MM.1S (cell line): ENCODE measurements around the gene SRPK3.

Source experiments
- DNase-seq: peaks from one replicate; pipeline ENCODE4 v3.0.0-alpha.2; 2015
- H2AFZ ChIP-seq: fragments of 300-600 bp; sonication (generic); 2 replicates; pipeline ENCODE4 v1.6.0; 2016; ENCODE audit warnings: antibody characterized with exemption, low read length
- H3F3A ChIP-seq: fragments of 300-600 bp; sonication (generic); 2 replicates; pipeline ENCODE4 v1.6.1; 2016; ENCODE audit warnings: mild to moderate bottlenecking, antibody characterized with exemption, low read length, moderate library complexity, mixed read lengths; ENCODE audit not compliant: insufficient read depth
- H3K27ac ChIP-seq: fragments of 300-600 bp; sonication (generic); 2 replicates; pipeline ENCODE4 v1.5.1; 2016; ENCODE audit warnings: mild to moderate bottlenecking, low read length
- H3K27me3 ChIP-seq: fragments of 300-600 bp; sonication (generic); replicated peaks from 2 replicates; pipeline ENCODE4 v1.6.0; 2016; ENCODE audit warnings: low read length; ENCODE audit not compliant: insufficient read depth
- H3K36me3 ChIP-seq: fragments of 300-600 bp; sonication (generic); replicated peaks from 2 replicates; pipeline ENCODE4 v1.6.1; 2016; ENCODE audit warnings: mild to moderate bottlenecking, low read length, mixed read lengths; ENCODE audit not compliant: insufficient read depth
- H3K4me1 ChIP-seq: fragments of 300-600 bp; sonication (generic); 2 replicates; pipeline ENCODE4 v1.6.1; 2016; ENCODE audit warnings: low read length, mixed read lengths
- H3K4me2 ChIP-seq: fragments of 300-600 bp; sonication (generic); 2 replicates; pipeline ENCODE4 v1.6.0; 2016; ENCODE audit warnings: low read depth, low read length
- H3K4me3 ChIP-seq: fragments of 300-600 bp; sonication (generic); 2 replicates; pipeline ENCODE4 v1.5.1; 2016; ENCODE audit warnings: low read length, mixed read lengths
- H3K79me2 ChIP-seq: fragments of 300-600 bp; sonication (generic); 2 replicates; pipeline ENCODE4 v1.6.1; 2016; ENCODE audit warnings: mixed run types, low read length, mixed read lengths
- H3K9ac ChIP-seq: fragments of 300-600 bp; sonication (generic); 2 replicates; pipeline ENCODE4 v1.6.1; 2016; ENCODE audit warnings: low read length, mixed read lengths
- H3K9me2 ChIP-seq: fragments of 300-600 bp; sonication (generic); replicated peaks from 2 replicates; pipeline ENCODE4 v1.6.1; 2016; ENCODE audit warnings: mild to moderate bottlenecking, low read length, mixed read lengths; ENCODE audit not compliant: insufficient read depth
- H3K9me3 ChIP-seq: fragments of 300-600 bp; sonication (generic); replicated peaks from 2 replicates; pipeline ENCODE4 v1.6.1; 2016; ENCODE audit warnings: mild to moderate bottlenecking, low read length, mixed read lengths; ENCODE audit not compliant: insufficient read depth
- H4K20me1 ChIP-seq: fragments of 300-600 bp; sonication (generic); 2 replicates; pipeline ENCODE4 v1.6.1; 2016; ENCODE audit warnings: mild to moderate bottlenecking, low read length, moderate library complexity, mixed read lengths; ENCODE audit not compliant: insufficient read depth
- EZH2 ChIP-seq: fragments of 300-600 bp; sonication (generic); optimal IDR thresholded peaks from 2 replicates; pipeline ENCODE3; 2017; ENCODE audit warnings: low read depth, mild to moderate bottlenecking, antibody characterized with exemption, low read length, mixed read lengths
- EZH2phosphoT487 ChIP-seq: fragments of 300-600 bp; sonication (generic); IDR thresholded peaks from 2 replicates; pipeline ENCODE4 v1.6.1; 2018; ENCODE audit warnings: antibody characterized with exemption, low read length
- TF ChIP-seq, protein P1 (sequence below): fragments of 300-600 bp; sonication (generic); IDR thresholded peaks from 2 replicates; pipeline ENCODE4 v1.5.1; 2016; ENCODE audit warnings: antibody characterized with exemption, low read length, mixed read lengths

The SRPK3 gene

DNA sequence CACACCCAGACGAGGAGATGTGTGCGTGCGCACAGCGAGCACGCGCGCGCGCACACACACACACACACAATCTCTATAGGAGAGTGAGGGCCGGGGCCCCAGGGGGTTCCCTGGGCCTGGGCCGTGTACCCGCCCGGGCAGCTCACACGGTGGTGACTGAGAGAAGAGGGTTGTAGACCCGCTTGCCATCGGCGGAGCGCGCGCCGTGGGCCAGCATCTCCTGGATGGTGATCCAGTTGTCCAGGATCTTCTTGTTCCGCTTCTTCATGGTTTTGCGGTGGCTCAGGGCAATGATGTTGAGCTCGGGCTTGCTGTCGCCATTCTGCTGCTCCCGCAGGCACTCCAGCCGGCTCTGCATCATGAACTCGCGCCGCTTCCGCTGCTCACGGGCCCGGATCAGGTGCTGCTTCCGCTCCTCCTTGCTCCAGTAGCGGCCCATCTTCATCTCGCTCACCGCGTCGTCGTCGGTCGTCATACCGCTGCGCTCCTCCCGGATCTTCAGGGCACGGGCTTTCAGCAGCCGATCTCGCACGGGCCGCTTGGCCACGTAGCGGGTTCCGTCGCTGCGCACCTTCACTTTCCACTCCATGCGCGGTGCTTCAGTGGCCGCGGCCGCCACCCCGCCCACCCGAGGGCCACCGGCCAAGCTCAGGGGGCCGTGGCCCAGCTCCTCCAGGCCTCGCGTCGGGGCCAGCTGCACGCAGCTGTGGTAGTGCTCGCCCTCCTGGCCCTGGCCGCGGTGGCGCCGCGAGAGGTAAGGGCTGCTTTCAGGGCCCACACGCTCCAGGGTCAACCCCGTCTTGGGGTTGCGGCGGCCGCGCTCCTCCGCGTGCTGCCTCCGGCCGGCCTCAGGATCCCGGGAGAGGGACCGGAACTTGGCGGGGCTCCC is 22.6 kb downstream of the SRPK3 start:
- H4K20me1 ChIP-seq, result no peaks in the 10 kb centered on the region
- peaks cover 16% of the 10 kb centered on the region for H3K27me3 ChIP-seq
- H2AFZ ChIP-seq, result no peak overlapping the region
- H3F3A ChIP-seq, result no peaks in the 10 kb centered on the region
- no peak overlapping the region for H3K4me3 ChIP-seq
- H3K9ac ChIP-seq, result no peak overlapping the region
- H3K27ac ChIP-seq, result no peak overlapping the region
- H3K9me2 ChIP-seq, result no peaks in the 10 kb centered on the region
- H3K36me3 ChIP-seq, result no peaks in the 10 kb centered on the region
- TF ChIP-seq, protein P1, sequence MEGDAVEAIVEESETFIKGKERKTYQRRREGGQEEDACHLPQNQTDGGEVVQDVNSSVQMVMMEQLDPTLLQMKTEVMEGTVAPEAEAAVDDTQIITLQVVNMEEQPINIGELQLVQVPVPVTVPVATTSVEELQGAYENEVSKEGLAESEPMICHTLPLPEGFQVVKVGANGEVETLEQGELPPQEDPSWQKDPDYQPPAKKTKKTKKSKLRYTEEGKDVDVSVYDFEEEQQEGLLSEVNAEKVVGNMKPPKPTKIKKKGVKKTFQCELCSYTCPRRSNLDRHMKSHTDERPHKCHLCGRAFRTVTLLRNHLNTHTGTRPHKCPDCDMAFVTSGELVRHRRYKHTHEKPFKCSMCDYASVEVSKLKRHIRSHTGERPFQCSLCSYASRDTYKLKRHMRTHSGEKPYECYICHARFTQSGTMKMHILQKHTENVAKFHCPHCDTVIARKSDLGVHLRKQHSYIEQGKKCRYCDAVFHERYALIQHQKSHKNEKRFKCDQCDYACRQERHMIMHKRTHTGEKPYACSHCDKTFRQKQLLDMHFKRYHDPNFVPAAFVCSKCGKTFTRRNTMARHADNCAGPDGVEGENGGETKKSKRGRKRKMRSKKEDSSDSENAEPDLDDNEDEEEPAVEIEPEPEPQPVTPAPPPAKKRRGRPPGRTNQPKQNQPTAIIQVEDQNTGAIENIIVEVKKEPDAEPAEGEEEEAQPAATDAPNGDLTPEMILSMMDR, result no peak
- TF ChIP-seq EZH2phosphoT487, result no peak
- no peaks in the 10 kb centered on the region for H3K4me1 ChIP-seq
- no peak overlapping the region for H3K4me2 ChIP-seq
- DNase-seq, result no peak
- no peaks in the 10 kb centered on the region for H3K9me3 ChIP-seq
- H3K79me2 ChIP-seq, result no peaks in the 10 kb centered on the region

DNA sequence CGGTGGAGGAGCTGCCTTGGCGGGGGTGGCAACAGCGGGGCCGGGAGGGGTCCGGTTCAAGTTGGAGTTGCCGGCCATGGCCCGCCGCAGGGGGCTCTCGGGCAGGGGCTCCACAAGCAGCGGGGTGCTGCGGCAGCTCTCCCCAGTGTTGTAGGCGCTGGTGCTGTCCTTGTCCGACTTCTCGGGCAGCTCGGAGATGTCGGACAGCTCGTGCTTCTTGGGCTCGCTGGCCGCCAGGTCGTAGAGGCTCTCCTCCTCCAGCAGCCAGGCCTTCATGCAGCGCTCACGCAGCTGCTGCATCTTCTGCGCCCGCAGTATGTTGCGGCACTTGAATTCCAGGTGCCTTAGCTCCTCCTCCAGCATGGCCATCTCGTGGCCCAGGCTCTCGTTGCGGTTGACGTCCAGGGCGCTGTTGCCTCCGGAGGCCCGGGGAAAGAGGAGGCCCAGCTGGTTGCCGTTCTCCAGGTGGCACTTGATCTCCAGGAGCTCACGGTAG is 23.3 kb downstream of the SRPK3 start:
- Histone ChIP-seq H2AFZ (no peak overlapping the region), H3K79me2 (no peaks in the 10 kb centered on the region), H3K9me2 (no peaks in the 10 kb centered on the region), H3K4me2 (no peak overlapping the region), H3K9me3 (no peaks in the 10 kb centered on the region), H3F3A (no peaks in the 10 kb centered on the region), H3K4me1 (no peaks in the 10 kb centered on the region), H3K27ac (no peak overlapping the region), H4K20me1 (no peaks in the 10 kb centered on the region), H3K9ac (no peak overlapping the region), H3K4me3 (no peak overlapping the region), H3K27me3 (peaks cover 16% of the 10 kb centered on the region), H3K36me3 (no peaks in the 10 kb centered on the region)
- TF ChIP-seq, protein P1, result no peak
- TF ChIP-seq EZH2phosphoT487 (no peak), EZH2 (no peak)
- DNase-seq, result no peak

DNA sequence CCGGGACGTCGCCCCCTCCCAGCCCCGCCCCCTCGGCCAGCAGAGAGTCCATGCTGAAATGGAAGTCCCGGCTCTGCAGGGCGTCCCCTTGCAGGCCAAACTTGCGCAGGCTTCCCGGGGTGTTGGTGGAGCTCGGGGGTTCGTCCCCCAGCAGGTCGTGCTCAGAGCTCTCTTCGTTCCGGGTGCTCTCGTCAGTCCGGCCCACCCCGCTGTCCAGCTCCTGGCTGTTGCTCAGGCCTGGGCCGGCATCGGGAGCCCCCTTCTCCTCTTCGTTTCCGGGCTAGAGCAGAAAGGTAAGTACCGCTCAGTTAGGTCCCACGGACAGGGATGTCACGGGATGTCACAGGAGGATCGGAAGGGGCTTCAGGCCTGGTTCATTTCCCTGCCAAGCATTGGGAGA is 23.8 kb downstream of the SRPK3 start:
- Histone ChIP-seq H4K20me1 (no peaks in the 10 kb centered on the region), H3K36me3 (no peaks in the 10 kb centered on the region), H3K4me1 (no peaks in the 10 kb centered on the region), H2AFZ (no peak overlapping the region), H3K9me2 (no peaks in the 10 kb centered on the region), H3F3A (no peaks in the 10 kb centered on the region), H3K27me3 (peaks cover 16% of the 10 kb centered on the region), H3K4me2 (no peak overlapping the region), H3K4me3 (no peak overlapping the region), H3K27ac (no peak overlapping the region), H3K9ac (no peak overlapping the region), H3K79me2 (no peaks in the 10 kb centered on the region), H3K9me3 (no peaks in the 10 kb centered on the region)
- DNase-seq, result no peak
- TF ChIP-seq EZH2, result no peak
- TF ChIP-seq, protein P1, result no peak
- TF ChIP-seq EZH2phosphoT487, result no peak
